ENCODE data around the gene BAIAP2L1.

Gene BAIAP2L1

DNA sequence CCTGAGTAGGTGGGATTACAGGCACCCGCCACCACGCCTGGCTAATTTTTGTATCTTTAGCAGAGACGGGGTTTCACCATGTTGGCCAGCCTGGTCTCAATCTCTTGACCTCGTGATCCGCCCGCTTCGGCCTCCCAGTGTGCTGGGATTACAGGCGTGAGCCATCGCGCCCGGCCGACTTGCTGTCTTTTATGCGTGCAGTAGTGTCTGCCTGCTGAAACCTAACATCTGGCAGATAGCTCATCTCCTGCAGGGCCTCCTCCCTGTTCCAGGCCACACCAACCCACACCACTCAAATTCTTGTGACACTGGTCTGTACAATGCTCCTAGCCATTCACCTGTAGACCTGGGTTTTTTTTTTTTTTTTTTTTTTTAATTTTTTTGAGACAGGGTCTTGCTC lies 41.5 kb downstream of the BAIAP2L1 start:
- no peak overlapping the region for H3K4me3 Mint-ChIP-seq
- H3K36me3 Mint-ChIP-seq (ENCODE audit: low read depth): no peaks in the 10 kb centered on the region
- no peaks in the 10 kb centered on the region for H3K27me3 Mint-ChIP-seq (ENCODE audit: low read depth)
- no peak for DNase-seq (ENCODE audit: low spot score)
- H3K9me3 Mint-ChIP-seq: no peaks in the 10 kb centered on the region
- H3K4me1 Mint-ChIP-seq (ENCODE audit: low read depth): no peaks in the 10 kb centered on the region
- no peak overlapping the region for H3K27ac Mint-ChIP-seq

GRCh38 chr7:98358706-98359105 lies 42.2 kb downstream of the BAIAP2L1 start:
- no peaks in the 10 kb centered on the region for H3K9me3 Mint-ChIP-seq
- DNase-seq (ENCODE audit: low spot score): no peak
- H3K4me1 Mint-ChIP-seq (ENCODE audit: low read depth): no peaks in the 10 kb centered on the region
- no peak overlapping the region for H3K4me3 Mint-ChIP-seq
- no peaks in the 10 kb centered on the region for H3K27me3 Mint-ChIP-seq (ENCODE audit: low read depth)
- H3K36me3 Mint-ChIP-seq (ENCODE audit: low read depth): no peaks in the 10 kb centered on the region
- no peak overlapping the region for H3K27ac Mint-ChIP-seq

- no peak for DNase-seq (ENCODE audit: low spot score)
- no peak overlapping the region for H3K27ac Mint-ChIP-seq
- H3K4me1 Mint-ChIP-seq (ENCODE audit: low read depth): no peaks in the 10 kb centered on the region
- no peaks in the 10 kb centered on the region for H3K27me3 Mint-ChIP-seq (ENCODE audit: low read depth)
- H3K4me3 Mint-ChIP-seq: no peak overlapping the region
- H3K36me3 Mint-ChIP-seq (ENCODE audit: low read depth): no peaks in the 10 kb centered on the region
- no peaks in the 10 kb centered on the region for H3K9me3 Mint-ChIP-seq
These were observed 43.1 kb downstream of the BAIAP2L1 start for GRCh38 chr7:98357751-98358161.

GRCh38 chr7:98355250-98355538 lies 45.7 kb downstream of the BAIAP2L1 start:
- Mint-ChIP-seq H3K4me3 (no peak overlapping the region), H3K36me3 (ENCODE audit: low read depth) (no peaks in the 10 kb centered on the region), H3K27me3 (ENCODE audit: low read depth) (no peaks in the 10 kb centered on the region), H3K27ac (no peak overlapping the region), H3K4me1 (ENCODE audit: low read depth) (no peaks in the 10 kb centered on the region), H3K9me3 (no peaks in the 10 kb centered on the region)
- DNase-seq (ENCODE audit: low spot score): no peak

DNA sequence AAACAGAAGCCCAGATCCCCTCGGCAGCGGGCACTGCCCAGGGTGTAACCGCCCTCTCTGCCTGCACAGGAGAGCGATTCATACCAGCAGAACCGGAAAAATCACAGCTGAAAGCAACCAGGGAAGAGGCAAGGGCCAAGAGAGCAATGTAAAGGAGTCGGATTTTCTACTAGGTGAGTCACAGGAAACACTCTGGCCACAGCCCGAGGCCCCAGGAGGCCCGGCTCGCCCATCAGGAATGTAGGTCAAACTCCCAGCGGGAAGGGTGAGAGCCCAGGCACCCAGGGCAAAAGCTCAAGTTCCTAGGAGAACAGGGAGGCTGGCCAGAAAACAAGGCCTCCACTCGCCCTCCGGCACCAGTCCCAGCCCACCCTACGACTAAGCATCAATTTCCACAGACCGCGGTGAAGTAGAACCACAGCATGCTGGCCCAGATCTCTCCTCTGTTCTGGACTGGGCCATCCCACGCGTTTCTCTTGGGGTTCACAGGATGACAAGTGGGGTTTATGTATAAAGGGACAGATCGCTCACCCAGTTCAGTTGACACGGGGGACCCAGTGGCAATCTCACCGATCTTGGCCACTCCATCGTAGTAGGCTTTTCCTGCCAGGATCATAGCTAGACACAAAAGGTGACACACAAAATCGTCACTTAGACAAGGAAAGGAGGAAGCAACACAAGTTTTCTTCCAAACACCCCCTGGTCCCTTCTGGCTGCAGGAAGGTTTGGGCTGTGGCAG lies 46.2 kb downstream of the BAIAP2L1 start:
- Mint-ChIP-seq H3K27ac (no peak overlapping the region), H3K4me1 (ENCODE audit: low read depth) (no peaks in the 10 kb centered on the region), H3K27me3 (ENCODE audit: low read depth) (no peaks in the 10 kb centered on the region), H3K9me3 (no peaks in the 10 kb centered on the region), H3K36me3 (ENCODE audit: low read depth) (no peaks in the 10 kb centered on the region), H3K4me3 (no peak overlapping the region)
- DNase-seq (ENCODE audit: low spot score): no peak

GRCh38 chr7:98354052-98354451 lies 46.8 kb downstream of the BAIAP2L1 start:
- Mint-ChIP-seq H3K4me1 (ENCODE audit: low read depth) (no peaks in the 10 kb centered on the region), H3K27ac (no peak overlapping the region), H3K36me3 (ENCODE audit: low read depth) (no peaks in the 10 kb centered on the region), H3K4me3 (no peak overlapping the region), H3K27me3 (ENCODE audit: low read depth) (no peaks in the 10 kb centered on the region), H3K9me3 (no peaks in the 10 kb centered on the region)
- DNase-seq (ENCODE audit: low spot score): no peak

GRCh38 chr7:98352621-98353020 lies 48.3 kb downstream of the BAIAP2L1 start:
- DNase-seq (ENCODE audit: low spot score): no peak
- Mint-ChIP-seq H3K4me1 (ENCODE audit: low read depth) (no peaks in the 10 kb centered on the region), H3K27me3 (ENCODE audit: low read depth) (no peaks in the 10 kb centered on the region), H3K4me3 (no peak overlapping the region), H3K27ac (no peak overlapping the region), H3K9me3 (no peaks in the 10 kb centered on the region), H3K36me3 (ENCODE audit: low read depth) (no peaks in the 10 kb centered on the region)

- H3K9me3 Mint-ChIP-seq: no peaks in the 10 kb centered on the region
- no peak overlapping the region for H3K27ac Mint-ChIP-seq
- no peak overlapping the region for H3K4me3 Mint-ChIP-seq
- DNase-seq (ENCODE audit: low spot score): no peak
- no peaks in the 10 kb centered on the region for H3K4me1 Mint-ChIP-seq (ENCODE audit: low read depth)
- no peaks in the 10 kb centered on the region for H3K27me3 Mint-ChIP-seq (ENCODE audit: low read depth)
- no peaks in the 10 kb centered on the region for H3K36me3 Mint-ChIP-seq (ENCODE audit: low read depth)
These were observed 49.8 kb downstream of the BAIAP2L1 start for GRCh38 chr7:98351136-98351535.

- Mint-ChIP-seq H3K27ac (no peak overlapping the region), H3K27me3 (ENCODE audit: low read depth) (no peaks in the 10 kb centered on the region), H3K4me1 (ENCODE audit: low read depth) (no peaks in the 10 kb centered on the region), H3K9me3 (no peaks in the 10 kb centered on the region), H3K36me3 (ENCODE audit: low read depth) (no peaks in the 10 kb centered on the region), H3K4me3 (no peak overlapping the region)
- DNase-seq (ENCODE audit: low spot score): no peak
These were observed 52.0 kb downstream of the BAIAP2L1 start for GRCh38 chr7:98348726-98349474.

- DNase-seq (ENCODE audit: low spot score): no peak
- no peaks in the 10 kb centered on the region for H3K4me1 Mint-ChIP-seq (ENCODE audit: low read depth)
- H3K9me3 Mint-ChIP-seq: no peaks in the 10 kb centered on the region
- no peak overlapping the region for H3K4me3 Mint-ChIP-seq
- no peaks in the 10 kb centered on the region for H3K27me3 Mint-ChIP-seq (ENCODE audit: low read depth)
- H3K27ac Mint-ChIP-seq: no peak overlapping the region
- no peaks in the 10 kb centered on the region for H3K36me3 Mint-ChIP-seq (ENCODE audit: low read depth)
These were observed 54.3 kb downstream of the BAIAP2L1 start for GRCh38 chr7:98346515-98347069.

DNA sequence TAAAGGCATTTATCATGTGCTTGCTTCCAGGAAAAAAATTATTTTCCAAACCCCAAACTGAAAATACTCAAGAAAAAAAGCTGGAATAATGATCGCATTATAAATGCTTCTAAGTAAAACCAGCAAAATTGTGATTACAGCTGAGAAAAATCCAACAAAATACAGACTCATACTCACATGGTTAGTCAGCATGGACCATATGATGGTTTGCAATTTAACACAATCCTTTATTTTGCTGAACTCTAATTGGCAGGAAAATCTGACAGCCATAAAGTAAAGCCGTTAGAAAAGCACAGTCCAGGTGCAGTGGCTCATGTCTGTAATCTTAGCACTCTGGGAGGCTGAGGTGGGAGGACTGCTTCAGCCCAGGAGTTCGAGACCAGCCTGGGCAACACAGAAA lies 59.8 kb downstream of the BAIAP2L1 start:
- no peak overlapping the region for H3K27ac Mint-ChIP-seq
- H3K4me3 Mint-ChIP-seq: no peak overlapping the region

GRCh38 chr7:98339043-98339442 lies 61.8 kb downstream of the BAIAP2L1 start:
- Mint-ChIP-seq H3K9me3 (peaks cover 7% of the 10 kb centered on the region), H3K27me3 (ENCODE audit: low read depth) (no peaks in the 10 kb centered on the region), H3K36me3 (ENCODE audit: low read depth) (no peaks in the 10 kb centered on the region), H3K27ac (no peak overlapping the region), H3K4me1 (ENCODE audit: low read depth) (no peaks in the 10 kb centered on the region), H3K4me3 (no peak overlapping the region)
- no peak for DNase-seq (ENCODE audit: low spot score)

More for the DNA sequence above, 59.8 kb downstream of the BAIAP2L1 start:
- Mint-ChIP-seq H3K36me3 (ENCODE audit: low read depth) (no peaks in the 10 kb centered on the region), H3K4me1 (ENCODE audit: low read depth) (no peaks in the 10 kb centered on the region), H3K9me3 (peaks cover 7% of the 10 kb centered on the region), H3K27me3 (ENCODE audit: low read depth) (no peaks in the 10 kb centered on the region)
- DNase-seq (ENCODE audit: low spot score): no peak

- H3K27me3 Mint-ChIP-seq (ENCODE audit: low read depth): no peaks in the 10 kb centered on the region
- no peak for DNase-seq (ENCODE audit: low spot score)
- no peak overlapping the region for H3K4me3 Mint-ChIP-seq
- H3K9me3 Mint-ChIP-seq: peaks cover 7% of the 10 kb centered on the region
- H3K36me3 Mint-ChIP-seq (ENCODE audit: low read depth): no peaks in the 10 kb centered on the region
- H3K27ac Mint-ChIP-seq: no peak overlapping the region
- no peaks in the 10 kb centered on the region for H3K4me1 Mint-ChIP-seq (ENCODE audit: low read depth)
These were observed 62.4 kb downstream of the BAIAP2L1 start for GRCh38 chr7:98338441-98338840.

- Mint-ChIP-seq H3K4me1 (ENCODE audit: low read depth) (no peaks in the 10 kb centered on the region), H3K9me3 (peaks cover 7% of the 10 kb centered on the region), H3K36me3 (ENCODE audit: low read depth) (no peaks in the 10 kb centered on the region), H3K27me3 (ENCODE audit: low read depth) (no peaks in the 10 kb centered on the region), H3K27ac (no peak overlapping the region), H3K4me3 (no peak overlapping the region)
- no peak for DNase-seq (ENCODE audit: low spot score)
These were observed 65.4 kb downstream of the BAIAP2L1 start for GRCh38 chr7:98335411-98335977.
